Endothelial cell of umbilical vein (primary cell): ENCODE data around the gene SPRED1. TPM values are rescaled to one million over a fixed set of nuclear protein-coding genes. Genes with fewer than 3 reads are reported as not detected.

Source experiments
- BruUV-seq: library from RNA; stranded (reverse); fragments of 400-500 nt; replicated peaks from 2 replicates; lab custom pipeline; 2021; lab: Mats Ljungman, UMichigan
- CTCF ChIA-PET: fragments of 300-600, 350-600 bp; sonication (Branson Sonifier 250); formaldehyde crosslinking; loops from one replicate; lab custom pipeline; 2021; ENCODE audit warnings: antibody characterized with exemption, inconsistent platforms; lab: Charles Lee
- POLR2A ChIA-PET: fragments of 300-600, 350-600 bp; sonication (Branson Sonifier 250); formaldehyde crosslinking; loops from one replicate; lab custom pipeline; 2021; ENCODE audit warnings: antibody characterized with exemption, inconsistent platforms; lab: Charles Lee
- DNase-seq: peaks from one replicate; pipeline ENCODE4 v3.0.0-alpha.2; 2011; ENCODE audit warnings: low read depth, low spot score
- FAIRE-seq: peaks from 2 replicates; lab custom pipeline; 2011; peaks lifted over from hg19 to GRCh38; lab: Jason Lieb, UNC
- H2AFZ ChIP-seq: 2 replicates; pipeline ENCODE4 v1.6.0; 2012; ENCODE audit warnings: low read depth, low read length, control low read depth, inconsistent platforms
- H3K27ac ChIP-seq: 2 replicates; pipeline ENCODE4 v1.5.1; 2011; ENCODE audit warnings: low read depth, mild to moderate bottlenecking, control low read depth, low read length, moderate library complexity; ENCODE audit not compliant: insufficient read depth
- H3K27me3 ChIP-seq, 2 experiments: 2 replicates each; pipeline versions ENCODE4 v1.6.0 to v1.6.1; 2011; ENCODE audit warnings: low read length in 2 of 2, mixed read lengths in 1 of 2; ENCODE audit not compliant: control insufficient read depth in 2 of 2, insufficient read depth in 2 of 2
- H3K36me3 ChIP-seq, 2 experiments: 2 replicates in 1 of 2; 3 replicates in 1 of 2; pipeline ENCODE4 v1.5.1; 2011; ENCODE audit warnings: low read length in 2 of 2, mild to moderate bottlenecking in 1 of 2, moderate library complexity in 1 of 2; ENCODE audit not compliant: control insufficient read depth in 2 of 2, insufficient read depth in 2 of 2; ENCODE audit errors: extremely low read depth in 1 of 2
- H3K4me1 ChIP-seq: 3 replicates; pipeline ENCODE4 v1.5.1; 2011; ENCODE audit warnings: mild to moderate bottlenecking, low read length; ENCODE audit not compliant: control insufficient read depth, insufficient read depth; ENCODE audit errors: extremely low read depth
- H3K4me2 ChIP-seq: 2 replicates; pipeline ENCODE4 v1.6.1; 2011; ENCODE audit warnings: low read length, control low read depth, mixed read lengths; ENCODE audit not compliant: insufficient read depth
- H3K4me3 ChIP-seq, 3 experiments: fragments of 200-600 bp in 1 of 3; sonication (generic), shearing (Covaris generic) in 1 of 3; replicated peaks in 1 of 3; 2 replicates each; pipeline ENCODE4 v1.5.1; 2011 to 2016; ENCODE audit warnings: control low read depth in 3 of 3, low read length in 3 of 3, mild to moderate bottlenecking in 2 of 3, inconsistent platforms in 1 of 3, low read depth in 1 of 3, moderate library complexity in 1 of 3; ENCODE audit not compliant: insufficient read depth in 1 of 3
- H3K79me2 ChIP-seq: 2 replicates; pipeline ENCODE4 v1.6.0; 2012; ENCODE audit warnings: low read length, inconsistent platforms; ENCODE audit not compliant: control insufficient read depth, insufficient read depth
- H3K9ac ChIP-seq: replicated peaks from 2 replicates; pipeline ENCODE3; 2011; ENCODE audit warnings: low read length, control low read depth; ENCODE audit not compliant: insufficient read depth; ENCODE audit errors: extremely low read depth
- H3K9me1 ChIP-seq: replicated peaks from 3 replicates; pipeline ENCODE4 v1.6.0; 2011; ENCODE audit warnings: mild to moderate bottlenecking, low read length; ENCODE audit not compliant: control insufficient read depth, insufficient read depth; ENCODE audit errors: extremely low read depth
- H3K9me3 ChIP-seq: replicated peaks from 2 replicates; pipeline ENCODE4 v1.5.1; 2012; ENCODE audit warnings: low read length, inconsistent platforms; ENCODE audit not compliant: control insufficient read depth, insufficient read depth
- H4K20me1 ChIP-seq: replicated peaks from 2 replicates; pipeline ENCODE3; 2011; ENCODE audit warnings: mild to moderate bottlenecking, low read length; ENCODE audit not compliant: control insufficient read depth, insufficient read depth; ENCODE audit errors: extremely low read depth
- CTCF ChIP-seq, 2 donors: IDR thresholded peaks; 1 replicate in 1 of 2; 2 replicates in 1 of 2; pipeline ENCODE4 v1.5.1; 2011; ENCODE audit warnings: low read length in 2 of 2, mild to moderate bottlenecking in 2 of 2, moderate library complexity in 2 of 2, control low read depth in 1 of 2, inconsistent platforms in 1 of 2, low read depth in 1 of 2; ENCODE audit not compliant: insufficient read depth in 1 of 2; ENCODE audit errors: extremely low read depth in 1 of 2
- EZH2 ChIP-seq: IDR thresholded peaks from 2 replicates; pipeline ENCODE4 v1.6.1; 2012; ENCODE audit warnings: borderline replicate concordance, low read depth, mild to moderate bottlenecking, moderate library complexity, low read length, inconsistent platforms; ENCODE audit not compliant: severe bottlenecking
- FOS ChIP-seq: IDR thresholded peaks from 2 replicates; pipeline ENCODE4 v1.6.1; 2011; ENCODE audit warnings: mild to moderate bottlenecking, low read length, moderate library complexity, borderline replicate concordance; ENCODE audit not compliant: insufficient read depth
- GATA2 ChIP-seq: IDR thresholded peaks from 2 replicates; pipeline ENCODE4 v1.7.0; 2011; ENCODE audit warnings: low read depth, mild to moderate bottlenecking, moderate library complexity, mixed read lengths, low read length; ENCODE audit not compliant: insufficient read length, insufficient read depth
- JUN ChIP-seq: IDR thresholded peaks from 2 replicates; pipeline ENCODE4 v1.6.1; 2011; ENCODE audit warnings: borderline replicate concordance, low read depth; ENCODE audit not compliant: insufficient read length, insufficient read depth
- MYC ChIP-seq: IDR thresholded peaks from one replicate; pipeline ENCODE4 v1.6.1; 2011; ENCODE audit warnings: mild to moderate bottlenecking, low read depth, low read length
- POLR2A ChIP-seq: IDR thresholded peaks from 2 replicates; pipeline ENCODE4 v1.6.1; 2012; ENCODE audit warnings: low read depth, mild to moderate bottlenecking, control low read depth, low read length
- POLR2AphosphoS5 ChIP-seq: IDR thresholded peaks from 2 replicates; pipeline ENCODE4 v1.6.1; 2012; ENCODE audit warnings: low read depth, mild to moderate bottlenecking, control low read depth, low read length, moderate library complexity; ENCODE audit not compliant: insufficient read depth
- dilution Hi-C: fragments of 300-500 bp; cut with MboI; formaldehyde crosslinking; loops from one replicate; pipeline ENCODE4 v1.15.0; 2019; ENCODE audit warnings: low sequenced_read_pairs; ENCODE audit not compliant: extremely low pct_ligation_motif_present
- intact Hi-C: fragments of 100-400 bp; cut with micrococcal nuclease; formaldehyde crosslinking; loops from one replicate; pipeline ENCODE4 v1.10.0; 2022
- polyA plus RNA-seq, 4 experiments: library from polyadenylated mRNA; depleted of rRNA in 3 of 4; stranded (reverse) in 3 of 4; unstranded in 1 of 4; fragments of >200 nt; gene quantifications; 2 replicates each; pipeline versions ENCODE4 v1.2.1 to v1.2.3, GENCODE V29; 2011 to 2012; ENCODE audit warnings: missing spikeins in 1 of 4
- total RNA-seq: library from RNA; stranded (reverse); gene quantifications from 2 replicates; pipeline ENCODE4 v1.2.3, GENCODE V29; 2021
- TF ChIP-seq, protein P1 (sequence below): IDR thresholded peaks from 2 replicates; pipeline ENCODE4 v1.6.1; 2011; ENCODE audit not compliant: insufficient read depth, insufficient read length

The SPRED1 gene
- total and polyA plus RNA-seq, 2 donors (not counting 3 experiments of a cell fraction or from before 2014, with no cell fraction given): 1.3 to 10.7 TPM

- H3K9me1 ChIP-seq: no peaks in the 10 kb centered on the region
- H3K9ac ChIP-seq: no peak overlapping the region
- no peaks in the 10 kb centered on the region for H3K9me3 ChIP-seq
- H3K4me1 ChIP-seq: no peaks in the 10 kb centered on the region
- POLR2A ChIA-PET: no interaction called here
- no peak overlapping the region for H2AFZ ChIP-seq
- TF ChIP-seq MYC (no peak), FOS (no peak), EZH2 (no peak), POLR2AphosphoS5 (no peak), JUN (no peak), POLR2A (no peak), CTCF (IDR thresholded peaks at IDR 0.05; ENCODE audit: extremely low read depth in 1 of 2, insufficient read depth in 1 of 2, low read depth in 1 of 2, low read length in 2 of 2) (no peak), GATA2 (no peak)
- TF ChIP-seq, protein P1, sequence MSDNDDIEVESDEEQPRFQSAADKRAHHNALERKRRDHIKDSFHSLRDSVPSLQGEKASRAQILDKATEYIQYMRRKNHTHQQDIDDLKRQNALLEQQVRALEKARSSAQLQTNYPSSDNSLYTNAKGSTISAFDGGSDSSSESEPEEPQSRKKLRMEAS: no peak
- H3K79me2 ChIP-seq: no peaks in the 10 kb centered on the region
- BruUV-seq: no TSS peak
- intact Hi-C loops (no loop called here), dilution Hi-C loops (no loop called here)
- H3K36me3 ChIP-seq: no peaks in the 10 kb centered on the region
- H3K27ac ChIP-seq: no peak overlapping the region
- CTCF ChIA-PET: interaction anchor here (1.2 kb wide), 1 partner anchor 21 kb away, joined by 3 read pairs; no protein-coding TSS in a partner anchor
- no peaks in the 10 kb centered on the region for H4K20me1 ChIP-seq
- FAIRE-seq (no peak), DNase-seq (no peak)
- H3K4me2 ChIP-seq: no peak overlapping the region
- H3K4me3 ChIP-seq: no peak overlapping the region
- peaks cover 40 to 53% of the 10 kb centered on the region in 2 experiments for H3K27me3 ChIP-seq
These were observed 45.0 kb upstream of the SPRED1 start for GRCh38 chr15:38207621-38208020.
